NCI-H82 (cell line): ENCODE data around the gene SIRT6.
"Not testable (repeated sequence)": the region's sequence is repeated elsewhere in the genome, so short reads cannot be mapped to it uniquely, and the experiment has no call there.

Source experiments
- DNase-seq: peaks from one replicate; lab custom pipeline; 2025; lab: John Stamatoyannopoulos, UW

The SIRT6 gene

DNA sequence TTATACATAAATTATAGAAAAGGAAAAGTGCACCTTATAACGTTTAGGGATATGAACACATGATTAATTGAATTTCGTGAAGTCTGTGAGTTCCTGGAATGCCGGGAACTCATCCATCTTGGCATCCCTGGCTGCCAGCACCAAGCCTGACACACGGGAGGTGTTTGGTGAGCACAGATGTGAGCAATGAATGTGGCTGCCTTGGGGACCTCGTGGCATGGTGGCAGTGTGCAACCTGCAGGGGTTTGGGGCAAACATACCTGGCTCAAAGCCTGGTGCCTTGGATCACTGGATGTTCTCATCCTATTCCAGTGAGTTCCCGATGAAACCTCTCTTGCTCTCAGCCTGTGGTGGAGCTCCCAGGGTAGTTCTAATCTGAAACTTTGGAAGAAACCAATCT, 48.0 kb downstream of the SIRT6 start:
- DNase-seq: no peak

DNA sequence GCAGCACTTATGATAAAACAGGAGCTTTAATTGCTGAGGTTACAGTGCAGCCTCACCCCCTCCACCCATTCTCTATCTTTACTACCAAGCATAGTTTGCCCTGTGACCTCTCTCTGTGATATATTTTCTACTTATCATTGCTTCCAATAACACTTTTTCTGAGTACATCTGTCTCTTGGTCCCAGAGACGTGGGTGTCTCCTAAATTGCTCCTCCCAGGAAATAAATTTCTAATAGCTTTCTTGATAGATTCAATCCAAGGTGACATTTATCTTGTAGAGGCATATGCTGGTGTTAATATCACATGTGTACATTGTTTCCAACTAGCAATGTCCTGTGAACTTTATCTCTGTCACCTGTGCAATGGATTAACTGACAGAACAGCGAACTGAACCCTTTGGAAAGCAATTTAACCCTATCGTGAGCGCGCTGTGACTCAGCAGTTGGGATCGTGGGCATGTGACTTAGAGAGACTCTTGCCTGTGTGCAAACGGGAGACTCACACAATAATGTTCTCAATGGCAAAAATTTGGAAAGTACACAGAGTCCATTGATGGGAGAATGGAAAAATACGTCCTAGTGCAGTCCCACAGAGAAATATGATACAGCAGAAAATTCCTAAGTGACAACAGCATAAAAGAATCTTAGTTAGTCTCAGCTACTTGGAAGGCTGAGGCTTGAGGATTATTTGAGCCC, 51.5 kb downstream of the SIRT6 start:
- DNase-seq: peak; percentile 16

DNA sequence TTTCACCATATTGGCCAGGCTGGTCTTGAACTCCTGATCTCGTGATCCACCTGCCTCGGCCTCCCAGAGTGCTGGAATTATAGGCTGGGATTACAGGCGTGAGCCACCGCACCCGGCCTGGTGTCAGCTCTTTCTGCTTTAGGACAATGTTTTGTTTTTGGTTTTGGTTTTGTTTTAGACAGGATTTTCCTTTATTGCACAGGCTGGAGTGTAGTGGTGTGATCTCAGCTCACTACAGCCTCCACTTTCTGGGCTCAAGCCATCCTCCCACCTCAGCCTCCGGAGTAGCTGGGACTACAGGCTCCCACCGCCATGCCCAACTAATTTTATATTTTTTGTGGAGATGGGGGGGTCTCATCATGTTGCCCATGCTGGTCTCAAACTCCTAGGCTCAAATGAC, 53.3 kb downstream of the SIRT6 start:
- not testable (repeated sequence) for DNase-seq

DNA sequence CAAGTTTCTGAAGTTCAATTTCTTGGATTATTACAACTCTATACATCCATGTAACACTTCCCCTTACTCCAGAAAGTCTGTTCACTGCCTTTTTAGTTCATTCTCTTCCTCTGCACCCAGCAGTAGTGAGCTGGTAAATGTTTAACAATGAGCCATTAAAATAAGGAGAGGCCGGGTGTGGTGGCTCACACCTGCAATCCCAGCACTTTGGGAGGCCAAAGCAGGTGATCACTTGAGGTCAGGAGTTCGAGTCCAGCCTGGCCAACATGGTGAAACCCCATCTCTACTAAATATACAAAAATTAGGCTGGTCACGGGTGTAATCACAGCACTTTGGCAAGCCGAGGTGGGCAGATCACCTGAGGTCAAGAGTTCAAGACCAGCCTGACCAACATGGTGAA, 55.0 kb downstream of the SIRT6 start:
- DNase-seq: not testable (repeated sequence)

DNA sequence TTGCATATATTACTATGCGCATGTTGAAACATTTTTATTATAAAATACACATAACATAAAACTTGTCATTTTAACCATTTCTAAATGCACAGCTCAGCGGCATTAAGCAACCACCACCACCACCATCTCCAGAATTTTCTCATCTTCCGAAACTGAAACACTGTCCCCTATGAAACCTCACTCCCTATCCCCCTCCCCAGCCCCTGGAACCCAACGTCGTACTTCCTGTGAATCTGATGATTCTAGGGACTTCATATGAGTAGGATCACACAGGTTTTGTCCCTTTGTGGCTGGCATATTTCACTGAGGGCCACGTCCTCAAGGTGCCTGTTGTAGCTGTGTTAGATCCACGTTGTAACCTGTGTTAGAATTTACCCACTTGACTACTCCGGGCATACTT, 57.7 kb downstream of the SIRT6 start:
- DNase-seq: no peak
